Measurements from ENCODE around the gene UNC80.

DNA sequence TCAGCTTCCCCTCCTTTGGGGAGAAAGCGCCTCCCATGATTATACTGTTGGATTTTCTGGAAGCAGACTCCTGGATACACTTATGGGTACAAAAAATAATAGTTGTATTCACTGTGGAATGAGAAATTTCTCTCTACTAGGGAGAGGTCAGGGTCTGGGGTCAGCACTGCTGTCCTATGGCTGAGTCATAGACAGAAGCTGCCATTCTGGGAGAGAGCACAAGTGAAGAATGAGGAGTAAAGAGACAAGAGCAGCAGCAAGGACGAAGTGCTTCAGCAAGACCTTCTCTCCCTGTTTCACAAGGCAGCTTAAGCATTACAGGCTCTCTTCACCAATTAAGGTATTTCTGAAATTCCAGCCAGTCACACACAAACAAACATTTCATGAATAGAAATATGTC lies 10.1 kb upstream of the UNC80 start:
- TF ChIP-seq POLR2A (IDR thresholded peaks at IDR 0.05): no peak
- TF ChIP-seq, protein P1, sequence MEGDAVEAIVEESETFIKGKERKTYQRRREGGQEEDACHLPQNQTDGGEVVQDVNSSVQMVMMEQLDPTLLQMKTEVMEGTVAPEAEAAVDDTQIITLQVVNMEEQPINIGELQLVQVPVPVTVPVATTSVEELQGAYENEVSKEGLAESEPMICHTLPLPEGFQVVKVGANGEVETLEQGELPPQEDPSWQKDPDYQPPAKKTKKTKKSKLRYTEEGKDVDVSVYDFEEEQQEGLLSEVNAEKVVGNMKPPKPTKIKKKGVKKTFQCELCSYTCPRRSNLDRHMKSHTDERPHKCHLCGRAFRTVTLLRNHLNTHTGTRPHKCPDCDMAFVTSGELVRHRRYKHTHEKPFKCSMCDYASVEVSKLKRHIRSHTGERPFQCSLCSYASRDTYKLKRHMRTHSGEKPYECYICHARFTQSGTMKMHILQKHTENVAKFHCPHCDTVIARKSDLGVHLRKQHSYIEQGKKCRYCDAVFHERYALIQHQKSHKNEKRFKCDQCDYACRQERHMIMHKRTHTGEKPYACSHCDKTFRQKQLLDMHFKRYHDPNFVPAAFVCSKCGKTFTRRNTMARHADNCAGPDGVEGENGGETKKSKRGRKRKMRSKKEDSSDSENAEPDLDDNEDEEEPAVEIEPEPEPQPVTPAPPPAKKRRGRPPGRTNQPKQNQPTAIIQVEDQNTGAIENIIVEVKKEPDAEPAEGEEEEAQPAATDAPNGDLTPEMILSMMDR (IDR thresholded peaks at IDR 0.05): no peak
